HG03571 (cell line): ENCODE results near the gene MPRIP.

ENCODE experiments used
- ATAC-seq: cut with Tn5 transposase; IDR thresholded peaks from one replicate; pipeline ENCODE4 v1.9.1; 2021; ENCODE audit not compliant: unreplicated experiment

MPRIP gene

DNA sequence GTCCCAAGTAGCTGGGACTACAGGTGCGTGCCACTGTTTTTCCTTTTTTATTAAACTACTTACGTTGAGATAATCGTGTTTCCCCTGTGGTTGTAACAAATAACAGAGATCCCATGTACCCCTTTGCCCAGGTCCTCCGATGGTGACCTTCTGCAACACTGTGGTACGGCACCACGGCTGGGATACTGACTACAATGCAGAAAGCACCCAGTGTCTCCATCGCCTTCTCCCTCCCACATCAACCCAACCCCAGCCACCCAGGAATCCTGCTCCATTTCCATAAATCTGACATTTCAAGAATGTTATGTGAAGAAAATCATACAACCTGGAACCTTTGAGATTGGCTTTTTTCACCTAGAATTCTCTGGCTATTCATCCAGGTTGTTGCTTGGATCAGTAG, 22.1 kb downstream of the MPRIP start:
- no peak for ATAC-seq

DNA sequence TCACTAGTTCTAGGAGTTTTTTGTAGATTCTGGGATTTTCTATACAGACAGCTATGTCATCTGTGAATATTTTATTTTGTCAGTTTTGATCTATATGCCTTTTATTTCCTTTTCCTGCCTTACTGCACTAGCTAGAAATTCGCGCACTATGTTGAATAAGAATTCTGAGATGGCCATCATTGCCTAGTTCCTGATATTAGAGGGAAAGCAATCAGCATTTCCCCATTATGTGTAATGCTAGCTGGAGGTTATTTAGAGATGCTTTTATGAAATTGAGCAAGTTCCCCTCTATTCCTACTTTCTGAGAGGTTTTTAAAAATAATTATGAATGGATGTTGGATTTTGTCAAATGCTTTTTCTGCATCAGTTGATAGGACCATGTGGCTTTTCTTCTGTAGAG, 23.8 kb downstream of the MPRIP start:
- no peak for ATAC-seq

DNA sequence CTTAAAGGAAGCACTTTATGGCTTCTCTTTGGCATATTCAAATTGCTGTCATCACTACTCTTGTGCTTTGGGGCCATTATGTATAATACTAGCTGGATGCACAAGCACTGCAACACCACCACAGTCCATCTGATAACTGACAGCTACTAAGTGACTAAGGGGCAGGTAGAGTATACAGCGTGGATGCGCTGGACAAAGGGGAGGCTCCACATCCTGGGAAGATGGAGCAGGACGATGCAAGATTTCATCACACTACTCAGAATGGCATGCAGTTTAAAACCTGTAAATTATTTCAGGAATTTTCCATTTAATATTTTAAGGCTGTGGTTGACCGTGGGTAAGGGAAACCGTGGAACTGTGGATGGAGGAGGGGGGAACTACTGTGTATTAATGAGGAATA, 25.0 kb downstream of the MPRIP start:
- no peak for ATAC-seq

- ATAC-seq: no peak
Observed at GRCh38 chr17:17069849-17070248, 27.6 kb downstream of the MPRIP start.

DNA sequence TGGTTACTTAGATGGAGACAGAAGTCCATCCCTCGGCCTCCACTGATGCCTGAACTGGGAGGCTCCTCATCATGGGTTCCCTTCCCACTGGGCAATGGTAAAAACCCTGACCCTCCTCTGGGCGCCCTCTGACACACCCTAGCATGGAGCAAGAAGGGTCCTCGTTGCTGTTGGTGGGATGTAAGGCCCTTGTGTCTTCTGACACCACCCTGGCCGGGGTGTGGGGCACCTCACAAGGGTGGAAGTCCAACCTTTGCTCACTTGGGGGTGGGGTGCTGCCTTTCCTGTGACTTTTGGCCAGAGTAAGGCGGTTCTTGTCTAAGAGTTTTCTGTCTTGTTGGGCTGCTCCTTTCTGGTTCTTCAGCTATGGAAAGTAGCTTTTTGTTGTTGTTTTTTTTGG, 28.7 kb downstream of the MPRIP start:
- ATAC-seq: no peak

DNA sequence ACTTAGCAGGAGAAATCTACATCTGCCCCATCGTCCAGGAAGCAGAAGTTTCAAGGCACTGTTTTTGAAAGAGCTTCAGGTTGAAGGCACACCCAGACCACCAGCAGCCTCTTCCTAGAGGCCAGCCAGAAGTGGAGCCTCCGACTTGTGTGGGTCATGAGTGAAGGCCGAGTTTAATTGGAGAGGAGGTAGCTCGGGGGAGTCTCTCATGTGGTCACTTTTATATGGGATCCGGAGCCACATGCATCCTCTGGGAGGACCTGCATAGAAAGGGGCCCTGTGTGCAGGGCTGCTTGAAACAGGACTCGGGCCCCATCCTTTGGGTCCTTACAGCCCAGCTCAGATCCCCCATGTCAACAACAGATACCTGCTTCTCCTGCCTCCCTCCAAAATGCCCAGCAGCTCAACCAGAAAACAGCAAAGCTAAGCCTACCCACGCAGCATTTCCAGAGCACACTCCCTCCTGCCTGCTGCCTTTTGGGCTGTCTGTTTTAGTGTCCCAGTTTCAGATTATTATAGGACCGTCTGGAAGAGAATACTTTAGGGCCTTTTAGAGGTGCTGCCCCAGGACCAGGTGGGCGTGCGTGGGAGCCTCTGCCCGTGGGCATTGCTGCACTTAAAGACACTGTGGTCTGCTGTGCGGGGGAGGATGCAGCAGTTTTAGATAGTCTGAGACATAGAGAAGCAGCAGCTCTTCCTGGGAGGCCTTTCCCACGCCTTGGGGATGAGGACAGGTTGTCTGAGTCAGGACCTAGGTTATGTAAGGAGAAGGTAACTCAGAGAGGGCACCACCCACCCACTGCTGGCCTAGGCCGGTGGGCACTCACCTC, 29.5 kb downstream of the MPRIP start:
- ATAC-seq: no peak

DNA sequence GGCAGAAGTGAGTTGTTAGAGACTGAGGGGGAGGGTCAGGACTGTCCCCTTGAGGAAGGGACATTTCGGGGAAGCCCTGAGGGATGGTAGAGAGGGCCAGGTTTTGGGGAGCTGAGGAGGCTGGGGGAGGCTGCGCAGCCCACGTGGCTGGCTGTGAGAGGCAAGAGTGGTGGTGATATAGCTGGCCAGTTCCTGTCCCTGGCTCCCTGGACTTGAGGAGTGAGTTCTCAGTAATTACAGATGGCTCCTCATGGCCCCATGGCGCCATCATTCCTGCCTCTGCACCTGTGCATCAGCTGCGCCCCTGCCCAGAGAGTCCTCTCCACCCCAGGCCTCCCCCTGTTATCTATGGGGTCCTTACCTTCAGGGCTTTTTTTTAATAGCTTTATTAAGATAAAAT, 30.3 kb downstream of the MPRIP start:
- ATAC-seq: no peak

- ATAC-seq: no peak
Observed at GRCh38 chr17:17073030-17073564, 30.8 kb downstream of the MPRIP start.

GRCh38 chr17:17073581-17074403, 31.5 kb downstream of the MPRIP start:
- ATAC-seq: no peak

DNA sequence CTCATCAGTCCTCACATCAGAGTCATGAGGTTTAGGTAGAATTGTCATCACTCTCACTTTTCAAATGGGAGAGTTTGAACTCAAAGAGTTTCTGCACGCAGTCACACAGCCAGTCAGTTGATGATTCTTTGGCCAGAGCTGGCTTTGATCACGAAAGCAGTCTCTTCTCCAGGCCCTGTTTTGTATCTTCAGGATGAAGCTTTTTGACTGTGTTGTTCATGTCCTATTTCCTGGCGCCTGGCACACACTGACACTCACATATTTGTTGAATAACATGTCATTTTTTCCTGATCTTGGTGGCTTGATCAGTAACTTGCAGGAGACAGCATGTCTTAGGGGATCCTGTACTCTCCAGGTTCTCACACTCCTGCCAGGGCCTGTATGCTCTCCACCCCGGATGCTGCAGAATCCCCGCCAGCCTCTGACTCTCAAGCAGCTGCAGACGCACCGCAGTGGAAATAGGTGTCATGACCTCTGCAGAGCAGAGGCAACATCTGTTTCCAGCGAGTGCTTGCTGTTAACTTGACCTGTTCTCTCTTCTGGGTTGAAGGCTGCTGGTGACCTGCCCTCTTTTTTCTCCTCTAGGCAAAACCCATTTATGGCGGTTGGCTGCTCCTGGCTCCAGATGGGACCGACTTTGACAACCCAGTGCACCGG, 33.0 kb downstream of the MPRIP start:
- no peak for ATAC-seq

- no peak for ATAC-seq
Observed at GRCh38 chr17:17076066-17076465, 33.8 kb downstream of the MPRIP start.

GRCh38 chr17:17077101-17077500, 34.8 kb downstream of the MPRIP start:
- ATAC-seq: no peak

- no peak for ATAC-seq
Observed at GRCh38 chr17:17077861-17078732, 35.8 kb downstream of the MPRIP start.

DNA sequence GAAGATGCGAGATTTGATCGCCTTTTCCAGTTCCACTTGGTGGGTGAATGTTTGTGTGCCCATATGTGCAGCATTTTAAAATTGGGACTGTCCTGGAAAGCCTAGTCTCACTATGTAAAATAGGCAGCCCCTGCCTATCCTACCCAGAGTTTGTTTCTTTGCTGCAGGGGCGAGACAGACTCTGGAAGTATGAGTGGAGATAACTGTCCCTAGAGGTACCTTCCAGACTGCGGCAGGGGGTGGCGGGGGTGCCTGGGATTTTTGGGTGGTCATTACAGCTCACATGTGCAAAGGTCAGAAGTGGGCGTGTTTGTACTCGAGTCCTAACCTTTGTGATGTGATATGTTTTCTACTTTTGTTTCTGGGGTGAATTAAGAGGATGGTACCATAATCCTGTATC, 36.6 kb downstream of the MPRIP start:
- ATAC-seq: no peak

- no peak for ATAC-seq
Observed at GRCh38 chr17:17079336-17079735, 37.1 kb downstream of the MPRIP start.

- ATAC-seq: no peak
Observed at GRCh38 chr17:17079761-17080160, 37.5 kb downstream of the MPRIP start.

DNA sequence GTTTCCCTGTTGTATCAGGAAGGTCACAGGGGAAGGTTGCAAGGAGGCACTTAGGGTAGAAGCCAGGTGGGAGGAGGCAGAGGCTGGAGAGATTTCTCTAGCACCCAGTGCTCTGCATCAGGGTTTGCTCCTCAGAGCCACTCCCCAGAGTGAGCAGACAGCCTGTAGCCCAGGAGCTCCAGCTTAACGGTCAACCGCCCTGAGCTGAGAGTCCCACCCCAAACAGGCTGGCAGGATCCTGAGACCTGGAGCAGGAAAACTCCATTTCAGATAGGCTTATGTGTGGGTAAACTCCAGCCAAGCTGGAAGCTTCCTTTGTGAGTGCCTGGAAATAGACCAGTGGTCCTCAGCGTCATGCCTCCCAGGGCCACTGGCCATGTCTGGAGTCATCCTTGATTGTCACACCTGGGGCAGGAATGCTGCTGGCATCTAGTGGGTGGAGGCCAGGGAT, 37.9 kb downstream of the MPRIP start:
- no peak for ATAC-seq

- ATAC-seq: no peak
Observed at GRCh38 chr17:17080781-17081180, 38.5 kb downstream of the MPRIP start.

GRCh38 chr17:17081304-17081940, 39.2 kb downstream of the MPRIP start:
- no peak for ATAC-seq

GRCh38 chr17:17082878-17083277, 40.6 kb downstream of the MPRIP start:
- ATAC-seq: no peak
